ENCODE measurements around the gene NSA2.
"Not testable (repeated sequence)": the region's sequence is repeated elsewhere in the genome, so short reads cannot be mapped to it uniquely, and the experiment has no call there.

Gene NSA2

GRCh38 chr5:74766849-74767578 lies at the start of gene NSA2, which contains the start of gene GFM2:
TSS of gene NSA2 (plus strand) at chr5:74767249. CDS start at chr5:74767361, 112 bp downstream.
TSS of gene GFM2 (minus strand) at chr5:74767117. CDS start at chr5:74763742, 3,375 bp downstream.
- DNase-seq: peak; percentile 93

- DNase-seq: no peak
These were observed 49.5 kb upstream of the NSA2 start for GRCh38 chr5:74717596-74717995.

GRCh38 chr5:74722271-74722670 lies 44.8 kb upstream of the NSA2 start:
- DNase-seq: no peak

GRCh38 chr5:74725331-74725730 lies 41.7 kb upstream of the NSA2 start:
- no peak for DNase-seq

DNA sequence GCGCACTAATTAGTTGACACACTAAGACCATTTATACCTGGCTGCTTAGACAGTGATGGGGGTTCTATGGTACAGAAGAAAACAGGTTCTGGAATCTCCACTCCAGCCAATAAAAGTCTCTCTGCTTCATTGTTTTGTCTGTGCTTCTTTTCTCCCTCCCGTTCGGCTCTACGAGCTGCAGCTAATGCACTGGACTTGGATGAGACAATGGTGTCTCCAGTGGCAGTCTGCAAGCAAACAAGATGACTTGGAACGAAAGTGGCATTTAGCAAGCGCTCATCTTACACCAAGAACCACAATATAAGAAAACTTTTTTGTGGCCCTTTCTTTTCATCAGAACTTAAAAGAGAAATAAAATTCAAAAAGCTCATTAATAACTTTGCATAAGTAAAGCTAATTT lies 30.3 kb upstream of the NSA2 start:
- DNase-seq: no peak

- DNase-seq: no peak
These were observed 28.6 kb upstream of the NSA2 start for GRCh38 chr5:74738406-74738805.

GRCh38 chr5:74748742-74749141 lies 18.3 kb upstream of the NSA2 start:
- DNase-seq: not testable (repeated sequence)

GRCh38 chr5:74761241-74761640 lies 5.8 kb upstream of the NSA2 start:
- no peak for DNase-seq

GRCh38 chr5:74762599-74762998 lies 4.5 kb upstream of the NSA2 start:
- peak; percentile 36 for DNase-seq

- no peak for DNase-seq
These were observed 3.5 kb upstream of the NSA2 start for GRCh38 chr5:74763504-74763903.

GRCh38 chr5:74765201-74765600 lies 1.8 kb upstream of the NSA2 start:
- DNase-seq: no peak

DNA sequence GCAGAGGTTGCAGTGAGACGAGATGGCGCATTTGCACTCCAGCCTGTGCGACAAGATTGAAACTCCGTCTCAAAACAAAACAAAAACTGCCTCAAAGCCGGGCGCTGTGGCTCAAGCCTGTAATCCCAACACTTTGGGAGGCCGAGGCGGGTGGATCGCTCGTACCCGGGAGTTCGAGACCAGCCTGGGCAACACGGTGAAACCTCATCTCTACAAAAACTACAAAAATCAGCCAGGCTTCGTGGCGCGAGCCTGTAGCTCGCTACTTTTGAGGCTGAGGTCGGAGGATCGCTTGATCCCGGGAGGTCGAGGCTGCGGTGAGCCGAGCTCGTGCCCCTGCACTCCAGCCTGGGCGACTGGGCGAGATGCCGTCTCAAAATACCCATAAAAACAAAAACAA lies 1.1 kb upstream of the NSA2 start:
- DNase-seq: no peak

- no peak for DNase-seq
These were observed 616 bp upstream of the NSA2 start for GRCh38 chr5:74766418-74766848.

DNA sequence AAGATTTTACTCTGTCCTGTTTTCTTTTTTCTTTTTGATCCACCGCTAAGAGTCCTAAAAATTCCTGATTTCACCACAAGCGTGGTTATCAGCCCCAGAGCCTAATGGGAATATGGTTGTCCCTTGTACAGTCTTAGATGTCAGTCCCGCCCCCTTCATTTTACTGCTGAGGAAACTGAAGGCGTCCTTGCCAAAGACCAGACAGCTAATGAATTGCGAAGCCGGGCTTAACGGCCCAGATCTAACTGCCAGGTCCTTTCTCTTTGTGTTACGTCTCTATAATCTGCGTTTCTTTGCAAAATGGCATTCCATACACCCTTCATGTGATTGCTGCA lies 497 bp downstream of the NSA2 start:
- peak; percentile 13 for DNase-seq

DNA sequence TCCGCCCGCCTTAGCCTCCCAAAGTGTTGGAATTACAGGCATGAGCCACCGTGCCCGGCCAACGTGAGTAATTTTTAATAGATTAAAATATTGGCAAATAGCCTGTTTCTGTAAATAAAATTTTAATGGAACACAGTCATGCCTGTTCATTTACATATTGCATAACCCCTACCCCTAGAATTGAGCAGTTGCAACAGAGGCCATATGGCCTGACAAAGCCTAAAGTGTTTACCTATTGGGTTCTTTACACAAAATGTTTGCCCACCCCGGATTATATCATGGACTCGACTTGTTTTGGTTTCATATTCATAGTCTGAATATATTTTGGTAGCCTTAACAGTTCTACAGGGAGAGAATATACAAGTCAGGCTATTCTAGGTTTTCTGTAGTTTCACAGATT lies 5.3 kb downstream of the NSA2 start:
- DNase-seq: no peak

DNA sequence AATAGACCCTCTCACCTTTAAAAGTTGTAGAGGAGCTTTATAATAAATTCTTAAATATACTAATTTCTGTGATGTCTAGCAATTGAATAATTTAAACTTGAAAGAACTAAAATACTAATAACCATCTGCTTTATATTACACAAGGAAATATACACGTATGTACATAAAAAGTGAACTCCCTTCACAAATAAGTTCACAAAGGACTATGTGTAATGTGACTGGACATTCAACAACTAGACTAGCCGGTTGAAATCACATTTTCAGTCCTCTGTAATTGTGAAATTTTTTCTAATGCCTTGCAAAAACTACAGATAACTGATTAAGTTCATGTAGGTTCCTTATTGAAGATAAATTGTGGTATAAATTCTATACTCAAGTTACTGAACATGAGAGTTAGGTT lies 11.6 kb downstream of the NSA2 start:
- DNase-seq: no peak

- no peak for DNase-seq
These were observed 19.8 kb downstream of the NSA2 start for GRCh38 chr5:74786851-74787250.

DNA sequence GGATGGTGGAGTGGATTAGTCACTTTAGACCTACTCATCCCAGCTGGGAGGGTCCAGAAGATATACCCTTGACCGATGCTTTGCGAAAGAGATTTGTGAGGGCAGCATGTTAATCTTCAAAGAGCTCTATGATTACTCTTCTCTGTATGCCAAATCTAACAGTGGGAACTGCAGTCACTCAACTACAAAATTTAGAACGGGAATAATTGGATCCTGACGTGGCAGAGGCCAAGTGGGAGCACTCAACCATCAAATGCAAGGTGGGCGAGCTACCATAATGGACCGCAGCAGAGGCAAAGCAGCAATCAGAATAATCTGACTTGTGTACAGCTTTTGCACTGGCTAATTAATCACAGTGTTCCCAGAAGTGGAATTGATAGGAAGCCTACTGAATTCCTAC lies 20.4 kb downstream of the NSA2 start:
- DNase-seq: no peak

- not testable (repeated sequence) for DNase-seq
These were observed 24.6 kb downstream of the NSA2 start for GRCh38 chr5:74791669-74792068.

GRCh38 chr5:74798977-74799911 lies 32.2 kb downstream of the NSA2 start:
- no peak for DNase-seq

GRCh38 chr5:74801197-74801596 lies 34.1 kb downstream of the NSA2 start:
- DNase-seq: no peak

DNA sequence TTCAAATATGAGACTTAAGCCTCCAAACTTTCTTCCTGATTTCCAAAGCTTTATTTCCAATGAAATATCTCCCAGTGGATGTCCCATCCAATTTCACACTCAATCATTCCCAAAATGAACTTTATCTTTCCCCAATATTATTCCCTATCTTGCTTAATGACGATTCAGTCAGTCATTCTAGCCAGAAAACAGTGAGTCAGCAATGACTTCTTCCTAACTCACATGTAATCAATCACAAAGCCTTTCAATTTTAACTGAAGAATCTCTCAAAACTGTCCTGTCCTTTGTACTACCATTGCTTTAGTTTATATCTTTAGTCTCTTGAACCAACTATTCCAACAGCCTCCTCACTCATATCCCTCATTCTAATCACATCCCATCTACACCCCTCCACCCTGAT lies 34.9 kb downstream of the NSA2 start:
- no peak for DNase-seq

- no peak for DNase-seq
These were observed 43.9 kb downstream of the NSA2 start for GRCh38 chr5:74810915-74811314.

- no peak for DNase-seq
These were observed 49.8 kb downstream of the NSA2 start for GRCh38 chr5:74816875-74817274.
